ENCODE measurements around the gene VTI1B. TPM values are rescaled to one million over a fixed set of nuclear protein-coding genes. Genes with fewer than 3 reads are reported as not detected.

Gene VTI1B
- total and polyA plus RNA-seq, 4 donors: 43.9 to 105 (median 67.5) TPM

GRCh38 chr14:67680121-67680602 lies 5.7 kb upstream of the VTI1B start:
- no peak for TF ChIP-seq CTCF (IDR thresholded peaks at IDR 0.05; ENCODE audit: control extremely low read depth, extremely low read depth)
- Histone ChIP-seq H3K9ac (ENCODE audit: insufficient read depth in 1 of 2, low read length in 2 of 2) (no peak overlapping the region), H3K36me3 (ENCODE audit: control insufficient read depth in 4 of 4, insufficient read depth in 4 of 4, low read length in 4 of 4) (peaks cover 7 to 31% (median 16%) of the 10 kb centered on the region in 4 donors), H3K4me1 (ENCODE audit: control insufficient read depth in 5 of 5, insufficient read depth in 5 of 5, low read length in 5 of 5) (no peaks in the 10 kb centered on the region), H3K9me3 (ENCODE audit: control insufficient read depth in 4 of 4, insufficient read depth in 3 of 4, low read length in 3 of 4) (no peaks in the 10 kb centered on the region), H3K27me3 (ENCODE audit: control insufficient read depth in 3 of 3, insufficient read depth in 3 of 3, low read length in 2 of 3) (no peaks in the 10 kb centered on the region), H3K4me3 (no peak overlapping the region), H3K27ac (ENCODE audit: low read depth in 1 of 2, low read length in 1 of 2) (no peak overlapping the region)
- DNase-seq: no peak
- WGBS, 2 donors: 61 to 70% methylated on average over 3 of the region's 3 CpGs
- no peak for ATAC-seq (ENCODE audit: insufficient read depth, low FRiP score)

- ATAC-seq (ENCODE audit: insufficient read depth, low FRiP score) (no peak), DNase-seq (no peak)
- H3K36me3 ChIP-seq (ENCODE audit: control insufficient read depth in 4 of 4, insufficient read depth in 4 of 4, low read length in 4 of 4): peaks cover 5 to 28% (median 11%) of the 10 kb centered on the region in 4 donors
- H3K4me3 ChIP-seq: no peak overlapping the region
- no peak for TF ChIP-seq CTCF (IDR thresholded peaks at IDR 0.05; ENCODE audit: control extremely low read depth, extremely low read depth)
- WGBS, 2 donors: 70 to 84% methylated on average over 2 of the region's 2 CpGs
- H3K9ac ChIP-seq (ENCODE audit: insufficient read depth in 1 of 2, low read length in 2 of 2): no peak overlapping the region
- H3K27ac ChIP-seq (ENCODE audit: low read depth in 1 of 2, low read length in 1 of 2): no peak overlapping the region
- H3K9me3 ChIP-seq (ENCODE audit: control insufficient read depth in 4 of 4, insufficient read depth in 3 of 4, low read length in 3 of 4): no peaks in the 10 kb centered on the region
- peaks cover 0 to under 1% (median 0%) of the 10 kb centered on the region in 5 donors for H3K4me1 ChIP-seq (ENCODE audit: control insufficient read depth in 5 of 5, insufficient read depth in 5 of 5, low read length in 5 of 5)
- H3K27me3 ChIP-seq (ENCODE audit: control insufficient read depth in 3 of 3, insufficient read depth in 3 of 3, low read length in 2 of 3): no peaks in the 10 kb centered on the region
Measured at GRCh38 chr14:67679006-67679405, 4.6 kb upstream of the VTI1B start.

- ATAC-seq (ENCODE audit: insufficient read depth, low FRiP score): no peak
- Histone ChIP-seq H3K36me3 (ENCODE audit: control insufficient read depth in 4 of 4, insufficient read depth in 4 of 4, low read length in 4 of 4) (peaks cover 4 to 15% (median 7%) of the 10 kb centered on the region in 4 donors), H3K9me3 (ENCODE audit: control insufficient read depth in 4 of 4, insufficient read depth in 3 of 4, low read length in 3 of 4) (no peaks in the 10 kb centered on the region), H3K4me3 (peak overlapping the region; percentile 93), H3K27me3 (ENCODE audit: control insufficient read depth in 3 of 3, insufficient read depth in 3 of 3, low read length in 2 of 3) (no peaks in the 10 kb centered on the region), H3K9ac (ENCODE audit: insufficient read depth in 1 of 2, low read length in 2 of 2) (peak overlapping the region; percentile 59 to 87), H3K27ac (ENCODE audit: low read depth in 1 of 2, low read length in 1 of 2) (peak overlapping the region; percentile 90 to 99), H3K4me1 (ENCODE audit: control insufficient read depth in 5 of 5, insufficient read depth in 5 of 5, low read length in 5 of 5) (peaks cover 4 to 15% (median 6%) of the 10 kb centered on the region in 5 donors)
- TF ChIP-seq CTCF (IDR thresholded peaks at IDR 0.05; ENCODE audit: control extremely low read depth, extremely low read depth): no peak
- WGBS, 2 donors: 34 to 47% methylated on average over 16 of the region's 16 CpGs
- no peak for DNase-seq
Measured at GRCh38 chr14:67675219-67675582, 769 bp upstream of the VTI1B start.

GRCh38 chr14:67674139-67674479 lies 323 bp downstream of the VTI1B start:
- H3K4me3 ChIP-seq: peak overlapping the region; percentile 93
- peaks cover 4 to 10% (median 7%) of the 10 kb centered on the region in 4 donors for H3K36me3 ChIP-seq (ENCODE audit: control insufficient read depth in 4 of 4, insufficient read depth in 4 of 4, low read length in 4 of 4)
- ATAC-seq (ENCODE audit: insufficient read depth, low FRiP score) (peak; percentile 76), DNase-seq (peak; percentile 70 to 77 (median 72))
- no peaks in the 10 kb centered on the region for H3K9me3 ChIP-seq (ENCODE audit: control insufficient read depth in 4 of 4, insufficient read depth in 3 of 4, low read length in 3 of 4)
- 0 to 1% methylated on average over 19 to 25 of the region's 25 CpGs for WGBS, 2 donors
- H3K9ac ChIP-seq (ENCODE audit: insufficient read depth in 1 of 2, low read length in 2 of 2): peak overlapping the region; percentile 59 to 71
- peak overlapping the region; percentile 90 to 99 for H3K27ac ChIP-seq (ENCODE audit: low read depth in 1 of 2, low read length in 1 of 2)
- peaks cover 4 to 15% (median 6%) of the 10 kb centered on the region in 5 donors for H3K4me1 ChIP-seq (ENCODE audit: control insufficient read depth in 5 of 5, insufficient read depth in 5 of 5, low read length in 5 of 5)
- no peaks in the 10 kb centered on the region for H3K27me3 ChIP-seq (ENCODE audit: control insufficient read depth in 3 of 3, insufficient read depth in 3 of 3, low read length in 2 of 3)
- no peak for TF ChIP-seq CTCF (IDR thresholded peaks at IDR 0.05; ENCODE audit: control extremely low read depth, extremely low read depth)
